Activated T-helper 1 cell treated with anti-CD3 and anti-CD28 coated beads, Interleukin-2, amount 50 U/mL, for 16 hours (primary cell): ENCODE data around the gene DHRS13.
A peak's percentile ranks its signal among the peaks of the same experiment; 100 is the strongest.
"Not testable (repeated sequence)": the region's sequence is repeated elsewhere in the genome, so short reads cannot be mapped to it uniquely, and the experiment has no call there.

Experiments
- DNase-seq, 2 donors: peaks; one replicate each; pipeline ENCODE4 v3.0.0-alpha.2; 2020; ENCODE audit warnings: low read depth in 1 of 2, low spot score in 1 of 2

DHRS13 gene

GRCh38 chr17:28935744-28936460 is 33.0 kb upstream of the DHRS13 start:
- no peak for DNase-seq

DNA sequence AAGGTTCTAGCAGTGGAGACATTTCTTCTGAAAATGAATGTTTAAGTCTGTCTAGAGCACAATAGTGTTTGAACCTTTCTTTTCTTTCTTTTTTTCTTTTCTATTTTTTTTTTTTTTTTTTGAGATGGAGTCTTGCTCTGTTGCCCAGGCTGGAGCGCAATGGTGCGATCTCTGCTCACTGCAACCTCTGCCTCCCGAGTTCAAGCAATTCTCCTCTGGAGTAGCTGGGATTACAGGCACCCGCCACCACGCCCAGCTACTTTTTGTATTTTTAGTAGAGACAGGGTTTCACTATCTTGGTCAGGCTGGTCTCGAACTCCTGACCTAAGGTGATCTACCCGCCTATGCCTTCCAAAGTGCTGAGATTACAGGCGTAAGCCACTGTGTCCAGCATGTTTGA is 31.6 kb upstream of the DHRS13 start:
- DNase-seq = not testable (repeated sequence)

DNA sequence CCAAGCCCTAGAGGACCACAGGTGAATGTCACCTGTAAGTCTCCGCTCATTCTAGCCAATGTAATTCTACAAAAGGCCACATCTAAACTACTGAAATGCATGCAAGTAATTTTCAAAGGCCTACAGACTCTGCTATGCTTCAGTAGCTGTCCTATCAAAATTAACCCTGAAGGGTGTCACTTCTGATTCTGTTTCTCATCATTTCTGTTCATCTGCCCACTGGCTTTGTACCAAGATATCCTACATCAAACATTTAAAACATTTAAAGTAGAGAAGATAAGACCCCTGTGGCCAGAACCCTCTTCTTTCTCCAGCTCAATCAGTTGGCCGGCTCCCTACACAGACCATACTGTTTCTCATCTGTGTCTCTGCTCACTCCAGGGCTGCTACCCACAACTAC is 26.9 kb upstream of the DHRS13 start:
- DNase-seq = no peak

DNA sequence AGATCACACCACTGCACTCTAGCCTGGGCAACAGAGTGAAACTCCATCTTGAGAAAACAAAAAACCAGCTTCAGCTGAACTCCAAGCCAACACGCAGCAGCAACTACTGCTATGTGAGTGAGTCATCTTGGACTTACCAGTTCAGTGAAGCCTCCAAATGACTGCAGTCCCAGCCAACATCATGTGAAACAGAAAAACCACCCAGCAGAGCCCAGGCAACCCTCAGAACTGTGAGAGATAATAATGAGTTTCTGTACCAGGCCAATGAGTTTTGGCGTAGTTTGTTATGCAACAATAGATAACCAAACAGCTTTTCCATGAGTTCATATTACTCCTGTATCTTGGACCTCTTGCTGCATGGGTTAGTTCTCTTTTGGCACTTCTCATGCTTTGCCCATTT is 25.2 kb upstream of the DHRS13 start:
- no peak for DNase-seq

- DNase-seq = no peak
Observed at GRCh38 chr17:28926786-28927185, 23.9 kb upstream of the DHRS13 start.

DNA sequence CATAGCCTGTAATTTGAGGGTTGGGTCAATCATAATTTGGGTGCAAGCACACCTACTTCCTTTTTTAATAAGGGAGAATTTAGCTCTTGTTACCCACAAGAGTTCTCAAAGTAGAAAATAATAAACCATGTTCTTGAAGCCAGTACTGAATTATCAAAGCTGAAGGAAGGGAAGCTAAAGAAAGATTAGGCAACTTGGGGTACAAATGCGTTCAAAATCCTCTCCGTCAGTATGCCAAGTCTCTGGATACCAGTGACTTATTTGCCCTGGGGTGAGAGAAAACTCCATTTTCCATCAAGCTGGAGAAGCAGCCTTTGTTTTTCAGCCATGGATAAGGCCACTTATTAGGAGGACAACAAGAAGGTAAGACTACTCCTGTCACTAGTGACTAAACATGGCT is 23.5 kb upstream of the DHRS13 start:
- DNase-seq = no peak

DNA sequence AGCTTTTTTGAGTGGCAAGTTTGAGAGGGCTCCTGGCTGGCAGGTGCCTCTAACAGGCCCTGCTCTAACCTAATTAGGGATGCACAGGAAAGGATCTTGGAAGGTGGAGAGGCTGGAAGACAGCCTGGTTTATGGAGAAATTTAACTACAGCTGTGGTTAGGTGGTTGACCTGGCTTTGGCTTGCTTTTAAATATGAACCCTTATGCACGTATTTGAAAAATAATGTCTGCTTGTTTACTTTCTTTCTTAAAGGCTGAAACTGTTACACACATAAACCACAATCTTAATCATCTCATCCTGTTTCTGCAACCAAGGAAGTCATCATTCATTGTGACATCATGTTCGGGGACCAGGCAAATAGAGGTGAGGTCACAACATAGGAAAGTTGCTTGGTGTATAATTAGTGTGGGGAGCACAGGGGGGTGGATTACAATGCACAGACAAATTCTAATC is 23.1 kb upstream of the DHRS13 start:
- DNase-seq = peak in 1 of 2 donors; percentile 20

GRCh38 chr17:28920201-28920600 is 17.3 kb upstream of the DHRS13 start:
- no peak for DNase-seq

GRCh38 chr17:28918295-28918694 is 15.4 kb upstream of the DHRS13 start:
- no peak for DNase-seq

- no peak for DNase-seq
Observed at GRCh38 chr17:28917465-28917864, 14.6 kb upstream of the DHRS13 start.

DNA sequence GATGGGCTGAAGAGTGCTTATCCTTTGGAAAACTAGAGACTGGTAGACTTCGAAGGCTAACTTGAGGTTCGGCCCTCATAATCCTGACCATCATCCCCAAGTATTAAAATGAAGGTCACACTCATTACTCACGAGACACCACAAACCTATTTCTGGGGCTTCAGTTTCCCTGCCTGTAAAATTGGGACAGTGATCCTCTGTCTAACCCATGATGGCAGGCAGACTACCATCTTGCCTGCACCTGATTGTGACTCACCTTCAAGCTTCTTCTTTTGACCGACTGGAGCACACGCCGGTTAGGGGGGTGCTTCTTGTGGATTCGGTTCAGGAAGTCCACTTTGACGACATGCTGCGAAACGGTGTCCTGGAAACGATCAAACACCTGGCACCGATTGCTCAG is 14.2 kb upstream of the DHRS13 start:
- DNase-seq = no peak

DNA sequence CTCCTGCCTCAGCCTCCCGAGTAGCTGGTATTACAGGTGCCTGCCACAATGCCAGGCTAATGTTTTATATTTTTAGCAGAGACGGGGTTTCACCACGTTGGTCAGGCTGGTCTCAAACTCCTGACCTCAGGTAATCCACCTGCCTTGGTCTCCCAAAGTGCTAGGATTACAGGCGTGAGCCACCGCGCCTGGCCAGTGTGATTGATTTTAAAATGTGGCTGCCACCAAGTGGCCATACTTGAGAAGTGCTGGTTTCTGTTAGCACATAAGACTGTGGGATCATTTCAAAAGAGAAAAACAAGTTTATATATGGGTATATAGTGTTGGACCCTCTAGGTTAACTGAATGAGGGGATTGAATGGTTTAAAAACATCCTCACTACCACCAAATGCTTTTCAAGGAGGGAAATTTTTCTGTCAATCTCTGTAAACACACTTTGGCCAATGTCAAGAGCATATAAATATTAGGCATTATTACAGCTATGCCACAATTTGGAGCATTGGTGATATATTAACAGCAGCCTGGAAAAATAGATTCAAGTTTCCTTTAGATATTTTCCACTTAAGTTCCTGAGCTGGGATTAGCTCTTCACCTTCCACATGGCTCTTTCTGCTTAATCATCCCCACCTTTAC is 13.5 kb upstream of the DHRS13 start:
- no peak for DNase-seq

DNA sequence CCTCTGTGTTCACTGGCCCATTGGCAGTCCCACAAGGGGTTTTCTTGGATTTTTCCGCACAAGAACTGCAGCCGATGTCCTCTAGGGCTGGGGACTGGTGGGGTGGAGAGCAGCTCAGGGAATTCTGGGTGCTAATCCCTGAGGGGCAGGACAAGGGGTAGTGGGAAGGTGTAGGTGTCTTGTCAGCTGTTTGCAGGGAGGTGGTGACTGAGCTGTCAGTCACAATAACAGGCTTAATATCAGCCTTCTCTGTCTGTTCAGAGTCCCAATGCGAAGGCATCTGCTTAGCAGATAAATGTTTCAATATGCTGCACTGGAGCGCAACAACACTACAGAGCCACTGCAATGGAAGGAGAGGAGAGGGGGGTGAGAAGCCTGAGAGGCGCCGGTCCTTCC is 10.1 kb upstream of the DHRS13 start:
- no peak for DNase-seq

DNA sequence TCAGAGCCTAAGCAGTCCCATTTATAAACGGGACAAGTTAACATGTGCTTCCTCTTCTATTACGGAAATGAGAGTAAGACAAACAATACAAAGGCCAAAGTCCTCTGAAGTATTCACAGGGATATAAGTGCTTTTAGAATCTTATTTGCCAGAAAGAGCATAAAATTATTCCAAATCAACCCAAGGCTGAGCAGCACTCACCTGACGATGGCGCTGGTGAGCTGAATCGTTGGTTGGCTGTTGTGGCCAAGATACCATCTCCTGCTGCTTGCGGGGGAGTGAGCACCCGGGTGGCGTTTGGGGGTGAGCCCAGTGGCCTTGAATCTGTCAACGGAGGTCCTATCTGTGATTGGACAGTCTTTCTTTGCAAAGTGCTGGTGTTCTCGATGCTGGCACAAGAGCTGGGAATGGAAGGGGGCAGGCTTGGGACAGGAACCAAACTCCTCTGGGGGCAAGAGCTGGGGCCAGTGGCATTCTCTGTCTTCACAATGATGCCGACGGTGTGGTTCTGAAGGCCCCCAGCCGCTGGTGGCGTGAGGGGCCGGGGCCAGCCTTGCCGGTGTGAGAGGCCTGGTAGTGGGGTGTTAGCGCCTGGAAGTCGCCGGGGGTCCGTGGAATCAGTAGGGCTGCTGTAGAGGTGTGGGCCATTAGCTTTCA is 9.5 kb upstream of the DHRS13 start:
- DNase-seq = no peak

GRCh38 chr17:28911411-28912045 is 8.6 kb upstream of the DHRS13 start:
- no peak for DNase-seq

DNA sequence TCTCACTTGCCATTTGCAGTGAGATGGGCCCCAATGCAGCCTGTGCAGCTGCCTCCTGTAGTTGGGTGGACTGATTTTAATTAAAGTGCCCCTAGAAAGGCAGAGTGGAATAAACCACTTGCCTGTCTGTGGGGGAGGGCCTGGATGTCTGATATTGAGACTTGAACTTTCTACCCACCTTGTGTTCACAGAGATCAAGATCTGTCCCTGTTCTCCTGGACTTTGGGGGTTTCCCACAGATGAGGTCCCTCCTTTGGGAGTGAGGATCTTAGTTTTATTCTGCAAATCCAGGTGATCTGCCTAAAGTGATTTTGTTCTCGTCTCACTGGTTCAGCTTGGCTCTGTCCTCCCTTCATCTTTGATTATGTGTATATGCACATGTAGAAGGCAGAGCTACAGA is 7.7 kb upstream of the DHRS13 start:
- no peak for DNase-seq

GRCh38 chr17:28908640-28909167 is 5.8 kb upstream of the DHRS13 start:
- no peak for DNase-seq

GRCh38 chr17:28907709-28908475 is 5.0 kb upstream of the DHRS13 start:
- no peak for DNase-seq

GRCh38 chr17:28906706-28907438 is 4.0 kb upstream of the DHRS13 start:
- DNase-seq = no peak

DNA sequence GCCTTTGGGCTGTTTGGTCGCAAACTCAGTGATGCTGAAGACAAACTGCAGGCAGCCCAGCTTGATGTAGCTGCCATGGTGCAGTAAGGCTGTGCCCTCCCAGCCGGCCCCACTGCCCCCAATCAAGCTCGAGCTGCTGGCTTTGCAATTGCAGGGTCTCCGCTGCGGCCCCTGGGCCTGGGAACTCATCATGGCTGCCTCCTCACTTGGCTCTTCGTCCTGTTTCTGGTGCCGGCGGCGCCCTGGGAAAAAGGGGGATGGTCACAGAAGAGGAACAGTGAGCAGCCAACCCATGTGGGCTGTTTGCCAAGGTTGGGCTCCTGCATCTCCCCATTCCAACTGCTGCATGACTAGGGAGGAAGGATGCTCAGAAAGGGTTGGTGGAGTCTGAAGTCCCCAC is 3.4 kb upstream of the DHRS13 start:
- DNase-seq = no peak
